Measurements from ENCODE around the gene LSM14B. TPM values are rescaled to one million over a fixed set of nuclear protein-coding genes. Genes with fewer than 3 reads are reported as not detected.

Gene LSM14B
- total RNA-seq, 1 experiment from 2014 or later, result 61.5 TPM

- peaks cover 73% of the 10 kb centered on the region for H3K27me3 ChIP-seq (ENCODE audit: insufficient read depth, low read depth)
- H3F3A ChIP-seq (ENCODE audit: insufficient read depth, low read depth), result peaks cover 16% of the 10 kb centered on the region
- H3K79me2 ChIP-seq (ENCODE audit: low read depth), result no peaks in the 10 kb centered on the region
- DNase-seq, result no peak
- no peak overlapping the region for H3K4me3 ChIP-seq
- no TSS peak for BruUV-seq (replicated peaks)
- intact Hi-C loops (cut with micrococcal nuclease; ENCODE audit: unreplicated experiment), result no loop called here
- H3K4me1 ChIP-seq (replicated peaks; ENCODE audit: insufficient read depth), result no peaks in the 10 kb centered on the region
- H4K20me1 ChIP-seq (ENCODE audit: insufficient read depth), result no peaks in the 10 kb centered on the region
- TF ChIP-seq CTCF (conservative IDR thresholded peaks at IDR 0.05), result no peak
- TF ChIP-seq EZH2 (IDR thresholded peaks at IDR 0.05; ENCODE audit: low read depth), result no peak
- POLR2A ChIA-PET (ENCODE audit: unreplicated experiment), result interaction anchor here (1.0 kb wide), 1 partner anchor 27 kb away, joined by 5 read pairs; no protein-coding TSS in a partner anchor
- CTCF ChIA-PET, result no interaction called here
- no peaks in the 10 kb centered on the region for H3K36me3 ChIP-seq (ENCODE audit: low read depth)
- H2AFZ ChIP-seq, result no peak overlapping the region
- no peak overlapping the region for H3K4me2 ChIP-seq
- no peak overlapping the region for H3K27ac ChIP-seq
- H3K9me3 ChIP-seq (ENCODE audit: insufficient read depth, low read depth), result peaks cover 11% of the 10 kb centered on the region
- H3K9me2 ChIP-seq (ENCODE audit: insufficient read depth), result no peaks in the 10 kb centered on the region
Measured at GRCh38 chr20:62116558-62117361, 5.5 kb upstream of the LSM14B start.

- Histone ChIP-seq H3K27me3 (ENCODE audit: insufficient read depth, low read depth) (peaks cover 71% of the 10 kb centered on the region), H3K9me3 (ENCODE audit: insufficient read depth, low read depth) (peaks cover 8% of the 10 kb centered on the region), H3K9me2 (ENCODE audit: insufficient read depth) (no peaks in the 10 kb centered on the region), H3K27ac (no peak overlapping the region), H4K20me1 (ENCODE audit: insufficient read depth) (no peaks in the 10 kb centered on the region), H3K79me2 (ENCODE audit: low read depth) (no peaks in the 10 kb centered on the region), H3K4me1 (replicated peaks; ENCODE audit: insufficient read depth) (no peaks in the 10 kb centered on the region), H3K4me3 (no peak overlapping the region), H3F3A (ENCODE audit: insufficient read depth, low read depth) (peaks cover 17% of the 10 kb centered on the region), H2AFZ (no peak overlapping the region), H3K4me2 (no peak overlapping the region), H3K36me3 (ENCODE audit: low read depth) (no peaks in the 10 kb centered on the region)
- CTCF ChIA-PET, result no interaction called here
- BruUV-seq (replicated peaks), result no TSS peak
- no peak for TF ChIP-seq EZH2 (IDR thresholded peaks at IDR 0.05; ENCODE audit: low read depth)
- no peak for DNase-seq
- POLR2A ChIA-PET (ENCODE audit: unreplicated experiment), result interaction anchor here (1.0 kb wide), 1 partner anchor 28 kb away, joined by 5 read pairs; no protein-coding TSS in a partner anchor
- intact Hi-C loops (cut with micrococcal nuclease; ENCODE audit: unreplicated experiment), result no loop called here
Measured at GRCh38 chr20:62117362-62117646, 5.0 kb upstream of the LSM14B start.

- H3K27me3 ChIP-seq (ENCODE audit: insufficient read depth, low read depth), result peaks cover 68% of the 10 kb centered on the region
- CTCF ChIA-PET, result no interaction called here
- no peaks in the 10 kb centered on the region for H4K20me1 ChIP-seq (ENCODE audit: insufficient read depth)
- no peaks in the 10 kb centered on the region for H3K4me1 ChIP-seq (replicated peaks; ENCODE audit: insufficient read depth)
- H3K79me2 ChIP-seq (ENCODE audit: low read depth), result no peaks in the 10 kb centered on the region
- intact Hi-C loops (cut with micrococcal nuclease; ENCODE audit: unreplicated experiment), result no loop called here
- TF ChIP-seq EZH2 (IDR thresholded peaks at IDR 0.05; ENCODE audit: low read depth), result no peak
- TF ChIP-seq CTCF (conservative IDR thresholded peaks at IDR 0.05), result no peak
- H3K4me2 ChIP-seq, result no peak overlapping the region
- no peak overlapping the region for H3K27ac ChIP-seq
- no TSS peak for BruUV-seq (replicated peaks)
- H3K9me2 ChIP-seq (ENCODE audit: insufficient read depth), result no peaks in the 10 kb centered on the region
- POLR2A ChIA-PET (ENCODE audit: unreplicated experiment), result interaction anchor here (1.0 kb wide), 1 partner anchor 28 kb away, joined by 5 read pairs; no protein-coding TSS in a partner anchor
- H3K9me3 ChIP-seq (ENCODE audit: insufficient read depth, low read depth), result peaks cover 5% of the 10 kb centered on the region; the same call in 1 of the 2 replicates
- peaks cover 17% of the 10 kb centered on the region for H3F3A ChIP-seq (ENCODE audit: insufficient read depth, low read depth)
- no peak for DNase-seq
- no peaks in the 10 kb centered on the region for H3K36me3 ChIP-seq (ENCODE audit: low read depth)
- H3K4me3 ChIP-seq, result no peak overlapping the region
- H2AFZ ChIP-seq, result no peak overlapping the region
Measured at GRCh38 chr20:62117658-62118057, 4.6 kb upstream of the LSM14B start.
